Activated naive CD4-positive, alpha-beta T cell treated with anti-CD3 and anti-CD28 coated beads, Interleukin-2, amount 50 U/mL, for 16 hours (primary cell): Measurements from ENCODE around the gene LTBP1.

ENCODE experiments used
- DNase-seq: peaks from one replicate; pipeline ENCODE4 v3.0.0-alpha.2; 2020

The LTBP1 gene

DNA sequence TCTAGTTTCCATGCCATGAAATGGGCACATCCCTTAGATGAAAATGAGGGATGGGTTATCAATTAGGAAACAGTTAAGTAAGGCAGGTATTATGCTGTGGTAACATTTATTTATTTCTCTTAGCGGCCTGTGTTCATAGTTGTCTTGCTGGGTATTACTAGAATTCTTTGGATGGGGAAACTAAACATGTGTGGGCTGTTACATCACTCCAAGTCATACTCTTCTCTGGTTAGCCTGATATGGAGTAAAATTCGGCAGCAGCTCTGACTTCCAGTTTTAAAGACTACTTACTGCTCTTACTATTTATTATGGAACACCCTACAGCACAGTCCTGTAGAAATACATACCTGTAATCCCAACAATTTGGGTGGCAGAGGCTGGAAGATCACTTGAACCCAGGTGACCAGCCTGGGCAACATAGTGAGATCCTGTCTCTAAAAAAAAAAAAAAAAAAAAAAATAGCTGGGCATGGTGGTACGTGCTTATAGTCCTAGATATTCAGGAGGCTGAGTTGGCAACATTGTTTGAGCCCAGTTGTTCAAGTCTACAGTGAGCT is 496.6 kb downstream of the LTBP1 start:
- DNase-seq = no peak

DNA sequence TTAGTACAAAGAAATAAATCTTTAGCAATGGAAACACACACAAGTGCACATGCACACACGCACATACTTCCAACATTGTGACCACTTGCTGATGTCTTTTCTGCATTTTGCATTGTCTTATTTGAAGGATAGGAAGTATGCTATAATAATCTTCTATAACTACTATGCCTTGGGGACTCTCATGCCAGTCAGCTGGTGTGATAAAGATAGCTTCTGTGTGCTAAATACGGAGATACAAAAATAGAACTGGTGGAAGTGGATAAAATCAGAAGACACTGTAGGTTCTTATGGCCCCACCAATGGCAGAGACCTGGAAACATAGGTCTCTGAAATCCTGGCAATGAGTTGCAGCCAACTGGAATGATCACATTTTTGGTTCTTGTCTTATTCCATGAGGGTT is 498.2 kb downstream of the LTBP1 start:
- no peak for DNase-seq

DNA sequence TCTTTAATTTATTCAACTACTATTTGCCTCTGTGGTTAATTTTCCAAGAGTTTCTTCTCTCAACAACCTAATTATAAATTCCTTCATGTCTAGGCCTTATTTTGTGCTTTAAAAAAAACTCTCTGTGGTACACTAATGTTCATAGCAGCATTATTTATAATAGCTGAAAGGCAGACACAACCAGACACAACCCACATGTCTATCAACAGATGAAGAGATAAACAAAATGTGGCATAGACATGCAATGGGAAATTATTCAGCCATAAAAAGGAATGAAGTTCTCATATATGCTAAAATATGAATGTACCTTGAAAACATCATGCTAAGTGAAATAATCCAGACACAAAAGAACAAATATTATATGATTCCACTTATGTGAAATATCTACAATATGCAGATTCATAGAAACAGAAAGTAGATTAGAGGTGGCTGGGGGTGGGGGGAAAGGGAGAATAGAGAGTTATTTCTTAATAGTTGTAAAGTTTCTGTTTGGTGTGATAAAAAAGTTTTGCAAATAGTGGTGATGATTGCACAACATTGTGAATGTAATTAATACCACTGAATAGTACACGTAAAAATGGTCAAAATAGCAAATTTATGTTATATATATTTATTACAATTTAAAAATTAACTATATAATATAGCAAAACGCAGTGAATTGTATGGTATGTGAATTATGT is 501.6 kb downstream of the LTBP1 start:
- no peak for DNase-seq
